Measurements from ENCODE around the gene DDX31. TPM values are rescaled to one million over a fixed set of nuclear protein-coding genes. Genes with fewer than 3 reads are reported as not detected.

Gene DDX31
- total RNA-seq, 1 experiment from 2014 or later: 25.8 TPM

DNA sequence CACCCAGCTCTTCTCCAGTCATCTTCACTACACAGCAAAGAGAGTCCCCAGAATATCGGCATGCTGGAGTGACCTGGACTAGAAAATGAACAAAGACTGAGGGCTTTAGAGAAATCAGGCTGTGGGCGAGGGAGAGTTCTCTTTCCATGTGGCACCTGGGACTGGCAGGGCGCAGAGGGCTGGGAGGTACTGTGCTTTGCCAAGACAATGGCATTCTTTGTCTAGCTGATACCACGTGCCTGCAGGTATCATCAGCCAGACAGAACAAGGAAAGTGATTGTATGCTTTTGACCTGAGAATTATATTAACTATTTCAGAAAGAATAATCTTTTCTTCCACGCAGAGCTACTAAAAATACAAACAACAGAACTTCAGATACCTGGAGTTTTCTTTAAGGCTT lies 30.5 kb downstream of the DDX31 start:
- ChIA-PET RAD21 (ENCODE audit: low non-redundant PET in 1 of 2, low total read pairs in 2 of 2, uncharacterized antibody in 2 of 2, unreplicated experiment in 2 of 2) (no interaction called here), POLR2A (no interaction called here), CTCF (no interaction called here)
- Histone ChIP-seq H4K20me1 (ENCODE audit: insufficient read depth) (no peaks in the 10 kb centered on the region), H3K4me2 (ENCODE audit: low read length) (no peak overlapping the region), H3K79me2 (ENCODE audit: insufficient read depth, low read length) (0 out of 2 replicates have a peak, but pooled peaks cover 4% of the 10 kb centered on the region), H3K4me1 (ENCODE audit: control insufficient read depth in 1 of 2, insufficient read depth in 2 of 2, low read length in 2 of 2) (no peaks in the 10 kb centered on the region), H3K9ac (ENCODE audit: low read length) (no peak overlapping the region), H3K27me3 (ENCODE audit: insufficient read depth, low read length) (no peaks in the 10 kb centered on the region), H3K4me3 (replicated peaks in 1 of 2; ENCODE audit: low read depth in 1 of 2, low read length in 2 of 2) (no peak overlapping the region), H3K36me3 (ENCODE audit: control insufficient read depth in 1 of 2, insufficient read depth in 2 of 2, low read length in 2 of 2) (peaks cover 28 to 32% of the 10 kb centered on the region in 2 experiments; a peak in 3 of 4 replicates), H3K9me2 (ENCODE audit: insufficient read depth) (no peaks in the 10 kb centered on the region), H3K27ac (ENCODE audit: low read depth, low read length) (no peak overlapping the region), H2AFZ (ENCODE audit: low read depth, low read length, poor library complexity, severe bottlenecking) (no peak overlapping the region), H3K9me3 (ENCODE audit: control insufficient read depth in 1 of 2, insufficient read depth in 1 of 2, low read depth in 1 of 2, low read length in 2 of 2) (no peaks in the 10 kb centered on the region)
- no peak for DNase-seq (ENCODE audit: low read depth, low spot score)
- ATAC-seq: no peak
- BruUV-seq (replicated peaks): no TSS peak
- intact Hi-C loops (cut with micrococcal nuclease): no loop called here
- no peak for TF ChIP-seq SIN3A (IDR thresholded peaks at IDR 0.05; ENCODE audit: low read depth)
- TF ChIP-seq EZH2 (IDR thresholded peaks at IDR 0.05): no peak
- no peak for TF ChIP-seq ZBTB33 (IDR thresholded peaks at IDR 0.05; ENCODE audit: extremely low read depth, insufficient replicate concordance, low read length)
- no peak for TF ChIP-seq ELF1 (IDR thresholded peaks at IDR 0.05; ENCODE audit: borderline replicate concordance, low read depth)
- no peak for TF ChIP-seq CEBPB (IDR thresholded peaks at IDR 0.05; ENCODE audit: low read depth)
- no peak for TF ChIP-seq CBX3 (IDR thresholded peaks at IDR 0.05; ENCODE audit: low read depth)
- TF ChIP-seq REST (IDR thresholded peaks at IDR 0.05; ENCODE audit: low read depth): no peak
- no peak for TF ChIP-seq TCF7L2 (IDR thresholded peaks at IDR 0.05; ENCODE audit: borderline replicate concordance, extremely low read depth, insufficient read depth, insufficient read length)
- TF ChIP-seq EGR1 (IDR thresholded peaks at IDR 0.05; ENCODE audit: low read depth): no peak
- no peak for TF ChIP-seq EZH2phosphoT487 (IDR thresholded peaks at IDR 0.05; ENCODE audit: borderline replicate concordance)
- TF ChIP-seq RAD21 (IDR thresholded peaks at IDR 0.05; ENCODE audit: low read depth): no peak
- TF ChIP-seq SP1 (IDR thresholded peaks at IDR 0.05; ENCODE audit: low read depth): no peak
- no peak for TF ChIP-seq ATF3 (IDR thresholded peaks at IDR 0.05)
- TF ChIP-seq FOSL1 (IDR thresholded peaks at IDR 0.05; ENCODE audit: low read depth): no peak
- no peak for TF ChIP-seq JUND (IDR thresholded peaks at IDR 0.05)
- TF ChIP-seq YY1 (IDR thresholded peaks at IDR 0.05; ENCODE audit: extremely low read depth, insufficient replicate concordance, low read depth, low read length): no peak
- TF ChIP-seq POLR2AphosphoS5 (IDR thresholded peaks at IDR 0.05; ENCODE audit: low read depth, low read length): no peak
- TF ChIP-seq, protein P1, sequence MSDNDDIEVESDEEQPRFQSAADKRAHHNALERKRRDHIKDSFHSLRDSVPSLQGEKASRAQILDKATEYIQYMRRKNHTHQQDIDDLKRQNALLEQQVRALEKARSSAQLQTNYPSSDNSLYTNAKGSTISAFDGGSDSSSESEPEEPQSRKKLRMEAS (IDR thresholded peaks at IDR 0.05): no peak
- no peak for TF ChIP-seq POLR2A (IDR thresholded peaks at IDR 0.05; ENCODE audit: borderline replicate concordance, extremely low read depth, insufficient read depth, insufficient read length)
